T-helper 2 cell (primary cell): Measurements from ENCODE around the gene CIRBP.
A peak's percentile ranks its signal among the peaks of the same experiment; 100 is the strongest.
"Not testable (repeated sequence)": the region's sequence is repeated elsewhere in the genome, so short reads cannot be mapped to it uniquely, and the experiment has no call there.

Experiments used
- DNase-seq, 5 experiments: peaks; one replicate each; pipeline versions ENCODE4 v3.0.0 to v3.0.0-alpha.2; 2012 to 2022

CIRBP gene

GRCh38 chr19:1293782-1294604 is 24.9 kb downstream of the CIRBP start:
- no peak for DNase-seq

GRCh38 chr19:1294688-1295087 is 25.6 kb downstream of the CIRBP start:
- no peak for DNase-seq

GRCh38 chr19:1295169-1296012 is 26.3 kb downstream of the CIRBP start:
- DNase-seq, result peak in 2 of 5 experiments; percentile 42 to 46

DNA sequence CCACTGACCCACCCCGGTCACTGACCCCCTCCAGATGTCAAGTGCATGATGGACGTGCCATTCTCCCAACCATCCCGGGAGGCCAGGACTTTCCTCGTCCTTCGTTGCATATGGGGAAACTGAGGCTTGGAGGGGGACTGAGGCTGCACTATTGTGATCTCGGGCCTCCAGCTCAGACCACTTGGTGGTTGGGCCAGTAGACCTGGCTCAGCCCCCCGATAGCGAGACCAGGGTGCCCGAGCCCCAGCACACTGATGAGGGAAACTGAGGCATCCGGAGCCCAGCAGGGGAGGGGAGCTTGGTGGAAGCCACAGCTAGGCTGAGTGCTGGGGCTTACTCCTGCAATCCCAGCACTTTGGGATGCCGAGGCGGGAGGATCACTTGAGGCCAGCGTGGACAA is 26.9 kb downstream of the CIRBP start:
- DNase-seq, result no peak

- no peak for DNase-seq
Observed at GRCh38 chr19:1296575-1297271, 27.6 kb downstream of the CIRBP start.

GRCh38 chr19:1298235-1298634 is 29.1 kb downstream of the CIRBP start:
- DNase-seq, result no peak

GRCh38 chr19:1299801-1300200 is 30.7 kb downstream of the CIRBP start:
- no peak for DNase-seq

- DNase-seq, result no peak
Observed at GRCh38 chr19:1300744-1301490, 31.8 kb downstream of the CIRBP start.

GRCh38 chr19:1302533-1303239 is 33.6 kb downstream of the CIRBP start:
- DNase-seq, result no peak

DNA sequence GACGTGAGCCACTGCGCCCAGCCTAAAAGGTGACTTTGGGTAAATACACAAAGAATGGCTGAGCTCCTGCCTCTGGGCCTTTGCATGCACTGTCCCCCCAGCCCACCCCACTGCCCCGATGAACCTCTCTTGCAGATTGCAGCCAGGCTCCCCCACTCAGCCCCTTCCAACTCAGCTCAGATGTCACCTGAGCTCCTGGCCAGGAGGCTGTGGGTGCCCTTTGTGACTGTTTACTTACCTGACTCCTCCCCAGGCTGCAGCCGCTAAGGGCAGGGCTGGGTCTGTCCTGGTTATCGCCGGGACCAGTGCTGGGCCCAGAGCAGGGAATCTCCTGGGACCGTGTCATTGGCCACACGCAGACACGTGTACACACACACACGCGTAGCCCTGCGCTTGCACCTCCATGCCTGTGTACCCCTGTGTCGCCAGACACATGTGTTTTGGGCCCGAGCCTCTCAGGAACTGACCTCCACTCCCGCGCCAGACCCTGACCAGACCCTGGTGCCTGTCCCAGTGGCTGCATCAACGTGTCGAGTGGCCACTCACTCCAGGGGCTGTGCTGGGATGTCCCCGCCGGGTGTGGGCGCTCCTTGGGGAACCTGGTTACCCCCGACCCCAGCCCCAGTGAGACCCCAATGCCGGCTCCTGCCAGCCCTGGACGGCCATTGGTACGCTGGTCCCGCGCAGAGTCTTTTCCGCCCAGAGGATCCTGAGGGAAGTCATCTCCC is 35.2 kb downstream of the CIRBP start:
- DNase-seq, result no peak

- not testable (repeated sequence) for DNase-seq
Observed at GRCh38 chr19:1305354-1305753, 36.2 kb downstream of the CIRBP start.

DNA sequence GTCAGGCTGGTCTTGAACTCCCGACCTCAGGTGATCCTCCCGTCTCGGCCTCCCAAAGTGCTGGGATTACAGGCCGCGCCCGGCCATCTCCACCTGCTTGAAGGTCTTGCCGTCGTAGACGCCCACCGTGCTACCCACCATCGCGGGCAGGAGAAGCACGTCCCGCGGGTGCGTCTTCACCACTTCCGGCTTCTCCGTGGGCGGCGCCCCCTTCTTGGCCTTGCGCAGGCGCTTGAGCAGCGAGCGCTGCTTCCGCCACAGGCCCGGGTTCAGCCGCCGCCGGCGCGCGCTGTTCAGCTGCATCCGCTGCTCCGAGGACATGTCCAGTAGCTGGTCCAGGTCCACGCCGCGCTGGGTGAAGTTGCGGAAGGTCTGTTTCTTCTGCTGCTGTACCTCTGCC is 38.2 kb downstream of the CIRBP start:
- no peak for DNase-seq

GRCh38 chr19:1307755-1308303 is 38.7 kb downstream of the CIRBP start:
- no peak for DNase-seq

- DNase-seq, result no peak
Observed at GRCh38 chr19:1308718-1309117, 39.6 kb downstream of the CIRBP start.

GRCh38 chr19:1309977-1310852 is 41.1 kb downstream of the CIRBP start:
- no peak for DNase-seq

DNA sequence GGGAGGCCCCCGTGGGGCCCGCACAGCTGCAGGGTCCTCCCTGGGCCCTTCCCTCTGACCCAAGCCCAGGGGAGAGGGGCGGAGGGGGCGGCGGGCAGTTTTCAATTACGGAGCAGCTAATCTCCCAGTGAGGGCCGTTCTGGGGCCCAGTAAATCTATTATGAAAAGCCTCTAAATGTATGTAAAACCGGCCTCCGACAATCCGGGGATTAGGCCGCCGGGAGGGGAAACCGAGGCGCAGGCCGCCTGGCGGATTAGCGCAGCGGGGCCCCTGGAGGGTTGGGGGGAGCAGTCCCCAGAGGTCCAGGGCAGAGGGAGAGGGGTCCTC is 41.7 kb downstream of the CIRBP start:
- DNase-seq, result no peak

GRCh38 chr19:1311543-1312091 is 42.5 kb downstream of the CIRBP start:
- DNase-seq, result no peak

GRCh38 chr19:1312767-1313694 is 43.9 kb downstream of the CIRBP start:
- no peak for DNase-seq
